HepG2 (cell line): ENCODE results near the gene TRIM37. TPM values are rescaled to one million over a fixed set of nuclear protein-coding genes. Genes with fewer than 3 reads are reported as not detected.

ENCODE experiments used
- AKNA ChIP-seq: sonication (generic); formaldehyde crosslinking; IDR thresholded peaks from 2 replicates; pipeline ENCODE4 v1.4.0; 2020; ENCODE audit warnings: missing genetic modification reagents, borderline replicate concordance
- CEBPB ChIP-seq: IDR thresholded peaks from 2 replicates; pipeline ENCODE4 v1.6.1; 2011; ENCODE audit warnings: low read depth, low read length, improper control_type of control experiment, borderline replicate concordance
- DMTF1 ChIP-seq: sonication (generic); formaldehyde crosslinking; IDR thresholded peaks from 2 replicates; pipeline ENCODE4 v1.4.0; 2020; ENCODE audit warnings: mild to moderate bottlenecking, missing genetic modification reagents
- HIC2 ChIP-seq: sonication (generic); formaldehyde crosslinking; IDR thresholded peaks from 2 replicates; pipeline ENCODE4 v1.9.0; 2022; ENCODE audit warnings: low read depth, missing genetic modification reagents
- IKZF5 ChIP-seq: IDR thresholded peaks from 2 replicates; pipeline ENCODE4 v1.6.1; 2018; ENCODE audit warnings: missing genetic modification reagents, mild to moderate bottlenecking, missing compliant biosample characterization
- KMT2A ChIP-seq: sonication (generic); formaldehyde crosslinking; IDR thresholded peaks from 2 replicates; pipeline ENCODE4 v1.4.0; 2020; ENCODE audit warnings: missing genetic modification reagents
- MYC ChIP-seq: sonication (generic); formaldehyde crosslinking; IDR thresholded peaks from 2 replicates; pipeline ENCODE4 v1.9.0; 2021; ENCODE audit warnings: missing genetic modification reagents, borderline replicate concordance
- PCBP1 ChIP-seq: fragments of 200-400 bp; formaldehyde crosslinking; IDR thresholded peaks from 2 replicates; pipeline ENCODE4 v1.6.1; 2017; ENCODE audit warnings: mild to moderate bottlenecking, low read depth, low read length, borderline replicate concordance
- SMARCE1 ChIP-seq: fragments of 450-650 bp; IDR thresholded peaks from 2 replicates; pipeline ENCODE4 v1.6.1; 2017; ENCODE audit warnings: borderline replicate concordance
- TBP ChIP-seq: sonication (generic); formaldehyde crosslinking; IDR thresholded peaks from 2 replicates; pipeline ENCODE4 v1.5.0; 2020; ENCODE audit warnings: missing genetic modification reagents
- ZIK1 ChIP-seq: sonication (generic); formaldehyde crosslinking; IDR thresholded peaks from 2 replicates; pipeline ENCODE4 v1.5.0; 2020; ENCODE audit warnings: mild to moderate bottlenecking, low read depth, missing genetic modification reagents, borderline replicate concordance
- ZKSCAN8 ChIP-seq: IDR thresholded peaks from 2 replicates; pipeline ENCODE4 v1.6.1; 2016; ENCODE audit warnings: borderline replicate concordance, missing genetic modification reagents, missing compliant biosample characterization
- ZNF24 ChIP-seq: fragments of 450-650 bp; IDR thresholded peaks from 2 replicates; pipeline ENCODE4 v1.6.1; 2017; ENCODE audit warnings: antibody characterized with exemption, mild to moderate bottlenecking
- ZNF256 ChIP-seq: sonication (generic); formaldehyde crosslinking; conservative IDR thresholded peaks from 2 replicates; pipeline ENCODE4 v1.4.0; 2020; ENCODE audit warnings: missing genetic modification reagents
- ZNF3 ChIP-seq: IDR thresholded peaks from 2 replicates; pipeline ENCODE4 v1.7.0; 2017; ENCODE audit warnings: inconsistent platforms
- ZNF329 ChIP-seq: sonication (generic); formaldehyde crosslinking; IDR thresholded peaks from 2 replicates; pipeline ENCODE4 v1.9.0; 2021; ENCODE audit warnings: low read depth, mild to moderate bottlenecking, missing genetic modification reagents
- ZNF468 ChIP-seq: sonication (generic); formaldehyde crosslinking; IDR thresholded peaks from 2 replicates; pipeline ENCODE4 v1.8.0; 2022; ENCODE audit warnings: mild to moderate bottlenecking, moderate library complexity, missing genetic modification reagents
- ZNF556 ChIP-seq: sonication (generic); formaldehyde crosslinking; IDR thresholded peaks from 2 replicates; pipeline ENCODE4 v1.4.0; 2020; ENCODE audit warnings: mild to moderate bottlenecking, missing genetic modification reagents, borderline replicate concordance
- ZNF674 ChIP-seq: sonication (generic); formaldehyde crosslinking; IDR thresholded peaks from 2 replicates; pipeline ENCODE4 v1.5.0; 2020; ENCODE audit warnings: low read depth, mild to moderate bottlenecking, missing genetic modification reagents
- ZNF883 ChIP-seq: sonication (generic); formaldehyde crosslinking; IDR thresholded peaks from 2 replicates; pipeline ENCODE4 v1.5.1; 2020; ENCODE audit warnings: mild to moderate bottlenecking, missing genetic modification reagents; ENCODE audit errors: not compliant biosample characterization
- polyA plus RNA-seq, 8 experiments: library from polyadenylated mRNA; depleted of rRNA in 3 of 8; stranded (reverse) in 7 of 8; unstranded in 1 of 8; fragments of >200 nt; fragmentation: Illumina TruSeq in 4 of 8; extraction: Trizol in 4 of 8; gene quantifications; 2 replicates each; pipeline versions ENCODE4 v1.2.1 to v1.2.3, GENCODE V29; 2011 to 2016; ENCODE audit warnings: low read depth in 4 of 8, missing spikeins in 1 of 8, mixed read lengths in 1 of 8; ENCODE audit not compliant: insufficient read depth in 1 of 8
- total RNA-seq, 5 experiments: library from RNA; depleted of rRNA; stranded (reverse); fragments of >200 nt; fragmentation: Illumina TruSeq; extraction: Trizol; gene quantifications; 2 replicates each; pipeline ENCODE4 v1.2.3, GENCODE V29; 2016; ENCODE audit warnings: low read depth in 1 of 5

The TRIM37 gene
- total and polyA plus RNA-seq, 2 of the 13 experiments (the other 11 are each of a cell fraction or from before 2014, with no cell fraction given): 12.4 to 39.1 TPM

- no peak for TF ChIP-seq DMTF1
- no peak for TF ChIP-seq SMARCE1
- TF ChIP-seq ZKSCAN8 (CRISPR knock-in tag): no peak
- no peak for TF ChIP-seq ZNF674
- no peak for TF ChIP-seq HIC2
- no peak for TF ChIP-seq ZNF24
- TF ChIP-seq ZIK1 (CRISPR knock-in tag): no peak; the same call in 1 of the 2 replicates
- no peak for TF ChIP-seq TBP (CRISPR knock-in tag)
- TF ChIP-seq ZNF3 (CRISPR knock-in tag): no peak
- no peak for TF ChIP-seq ZNF556 (CRISPR knock-in tag)
- TF ChIP-seq ZNF329: no peak
- no peak for TF ChIP-seq ZNF256 (CRISPR knock-in tag)
- TF ChIP-seq PCBP1: no peak
- TF ChIP-seq IKZF5 (CRISPR knock-in tag): no peak; the same call in 1 of the 2 replicates
- peak; percentile 14; the same call in 1 of the 2 replicates for TF ChIP-seq CEBPB
- no peak for TF ChIP-seq ZNF883 (CRISPR knock-in tag)
- no peak for TF ChIP-seq AKNA (CRISPR knock-in tag)
- no peak for TF ChIP-seq KMT2A (CRISPR knock-in tag)
- TF ChIP-seq ZNF468: 0 out of 2 replicates have a peak, but pooled peaks have one; percentile 54
- no peak for TF ChIP-seq MYC (CRISPR knock-in tag)
Measured at GRCh38 chr17:59155439-59156177, 48.9 kb upstream of the TRIM37 start, which contains the start of gene PRR11 (continued).
